Left lung (tissue), 10 donors: ENCODE measurements around the gene NFATC4. TPM values are rescaled to one million over a fixed set of nuclear protein-coding genes. Genes with fewer than 3 reads are reported as not detected.

Experiments
- ATAC-seq: fragments of 200-7000 bp; cut with Tn5 transposase; one replicate; pipeline ENCODE4 v1.9.1; 2020; ENCODE audit warnings: moderate library complexity
- DNase-seq, 4 donors: peaks; one replicate each; pipeline ENCODE4 v3.0.0-alpha.2; 2013 to 2020
- H3K27ac ChIP-seq, 2 donors: fragments of 200-600 bp; sonication (generic) in 1 of 2; one replicate each; pipeline versions ENCODE4 v1.5.0 to v1.8.0; 2020 to 2021
- H3K27me3 ChIP-seq, 2 donors: fragments of 200-600 bp; sonication (generic) in 1 of 2; one replicate each; pipeline versions ENCODE4 v1.5.0 to v1.8.0; 2020 to 2021
- H3K36me3 ChIP-seq, 2 donors: fragments of 200-600 bp; sonication (generic) in 1 of 2; one replicate each; pipeline versions ENCODE4 v1.5.0 to v1.8.0; 2020 to 2021
- H3K4me1 ChIP-seq, 2 donors: fragments of 200-600 bp; one replicate each; pipeline ENCODE4 v1.8.0; 2021
- H3K4me3 ChIP-seq, 2 donors: fragments of 200-600 bp; sonication (generic) in 1 of 2; one replicate each; pipeline versions ENCODE4 v1.5.0 to v1.8.0; 2020 to 2021; ENCODE audit warnings: mild to moderate bottlenecking in 1 of 2
- H3K9me3 ChIP-seq, 2 donors: fragments of 200-600 bp; sonication (generic) in 1 of 2; one replicate each; pipeline versions ENCODE4 v1.5.0 to v1.8.0; 2020 to 2021
- CTCF ChIP-seq, 2 donors: fragments of 200-600 bp; sonication (generic) in 1 of 2; IDR thresholded peaks; one replicate each; pipeline versions ENCODE4 v1.5.0 to v1.8.0; 2021; ENCODE audit warnings: antibody characterized with exemption in 2 of 2
- intact Hi-C, 2 donors: fragments of 100-400 bp; cut with DNase I; formaldehyde crosslinking; loops; one replicate each; pipeline versions ENCODE4 v1.11.2 to v1.14.2; 2022
- polyA plus RNA-seq, 6 donors: library from polyadenylated mRNA; unstranded; fragments of 120-200 nt; gene quantifications; one replicate each; pipeline ENCODE4 v1.2.1, GENCODE V29; 2013; ENCODE audit not compliant: insufficient read length in 6 of 6
- total RNA-seq, 2 donors: library from RNA; stranded (reverse); fragmentation: NEBNext Ultra II Directional; extraction: Animal tissue kit (Norgen Biotek cat#: 25700); gene quantifications; one replicate each; pipeline ENCODE4 v1.2.1, GENCODE V29; 2021
- donor health status: DM: no; HTN: yes; CAD: no.
- donor health status: DM: no; HTN: no; CAD: no.

The NFATC4 gene
- total and polyA plus RNA-seq, 8 donors: 39.4 to 102 (median 81.1) TPM

GRCh38 chr14:24376448-24377070, 8.6 kb downstream of the NFATC4 start:
- Histone ChIP-seq H3K27me3 (no peaks in the 10 kb centered on the region), H3K4me1 (no peaks in the 10 kb centered on the region), H3K9me3 (no peaks in the 10 kb centered on the region), H3K36me3 (no peaks in the 10 kb centered on the region), H3K27ac (no peak overlapping the region), H3K4me3 (no peak overlapping the region)
- DNase-seq (no peak), ATAC-seq (no peak)
- TF ChIP-seq CTCF (IDR thresholded peaks at IDR 0.05): no peak
- intact Hi-C loops: no loop called here

GRCh38 chr14:24377126-24377525, 9.1 kb downstream of the NFATC4 start:
- H3K27ac ChIP-seq: no peak overlapping the region
- DNase-seq: no peak
- H3K4me3 ChIP-seq: no peak overlapping the region
- H3K27me3 ChIP-seq: no peaks in the 10 kb centered on the region
- no peak for ATAC-seq
- no peak for TF ChIP-seq CTCF (IDR thresholded peaks at IDR 0.05)
- no peaks in the 10 kb centered on the region for H3K4me1 ChIP-seq
- H3K36me3 ChIP-seq: no peaks in the 10 kb centered on the region
- no peaks in the 10 kb centered on the region for H3K9me3 ChIP-seq
- intact Hi-C loops: no loop called here

- peak; percentile 86 for ATAC-seq
- no peaks in the 10 kb centered on the region for H3K9me3 ChIP-seq
Measured at GRCh38 chr14:24377657-24378056, 9.7 kb downstream of the NFATC4 start.

GRCh38 chr14:24378327-24378726, 10.3 kb downstream of the NFATC4 start:
- Histone ChIP-seq H3K4me3 (no peak overlapping the region), H3K36me3 (no peaks in the 10 kb centered on the region), H3K4me1 (no peaks in the 10 kb centered on the region), H3K27me3 (no peaks in the 10 kb centered on the region), H3K9me3 (no peaks in the 10 kb centered on the region), H3K27ac (no peak overlapping the region)
- no peak for ATAC-seq
- intact Hi-C loops: no loop called here
- DNase-seq: no peak
- no peak for TF ChIP-seq CTCF (IDR thresholded peaks at IDR 0.05)

More at GRCh38 chr14:24377657-24378056, 9.7 kb downstream of the NFATC4 start:
- intact Hi-C loops: no loop called here
- no peak overlapping the region for H3K4me3 ChIP-seq
- TF ChIP-seq CTCF (IDR thresholded peaks at IDR 0.05): no peak
- H3K36me3 ChIP-seq: no peaks in the 10 kb centered on the region
- peak in 1 of 4 donors; percentile 59 for DNase-seq
- H3K4me1 ChIP-seq: no peaks in the 10 kb centered on the region
- no peaks in the 10 kb centered on the region for H3K27me3 ChIP-seq
- H3K27ac ChIP-seq: no peak overlapping the region

- Histone ChIP-seq H3K4me1 (no peaks in the 10 kb centered on the region), H3K36me3 (no peaks in the 10 kb centered on the region), H3K27me3 (no peaks in the 10 kb centered on the region), H3K9me3 (no peaks in the 10 kb centered on the region), H3K4me3 (no peak overlapping the region), H3K27ac (no peak overlapping the region)
- no peak for DNase-seq
- TF ChIP-seq CTCF (IDR thresholded peaks at IDR 0.05): no peak
- intact Hi-C loops: no loop called here
- ATAC-seq: no peak
Measured at GRCh38 chr14:24378981-24379906, 11.3 kb downstream of the NFATC4 start.
